HG02588 (cell line): Measurements from ENCODE around the gene SYK.
A peak's percentile ranks its signal among the peaks of the same experiment; 100 is the strongest.

Experiments
- ATAC-seq: cut with Tn5 transposase; IDR thresholded peaks from one replicate; pipeline ENCODE4 v1.9.1; 2021; ENCODE audit warnings: mild to moderate bottlenecking, moderate library complexity; ENCODE audit not compliant: unreplicated experiment

Gene SYK

DNA sequence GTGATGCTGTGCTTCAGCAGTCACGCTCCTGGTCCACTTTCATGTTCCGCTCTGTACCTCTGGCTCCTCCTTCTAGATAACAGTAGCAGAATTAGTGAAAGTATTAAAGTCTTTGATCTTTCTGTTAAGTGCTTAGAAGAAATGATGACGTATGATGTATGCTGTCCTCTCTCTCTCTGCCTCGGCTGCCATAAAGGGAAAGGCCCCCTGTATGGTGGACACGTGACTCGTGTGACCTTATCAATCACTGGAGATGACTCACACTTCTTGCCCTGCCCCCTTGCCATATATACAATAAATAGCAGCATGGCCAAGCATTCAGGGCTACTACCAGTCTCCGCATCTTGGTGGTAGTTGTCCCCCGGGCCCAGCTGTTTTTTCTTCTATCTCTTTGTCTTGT, 100.3 kb downstream of the SYK start:
- ATAC-seq, result no peak

- ATAC-seq, result no peak
Observed at GRCh38 chr9:90903766-90904424, 102.3 kb downstream of the SYK start.

DNA sequence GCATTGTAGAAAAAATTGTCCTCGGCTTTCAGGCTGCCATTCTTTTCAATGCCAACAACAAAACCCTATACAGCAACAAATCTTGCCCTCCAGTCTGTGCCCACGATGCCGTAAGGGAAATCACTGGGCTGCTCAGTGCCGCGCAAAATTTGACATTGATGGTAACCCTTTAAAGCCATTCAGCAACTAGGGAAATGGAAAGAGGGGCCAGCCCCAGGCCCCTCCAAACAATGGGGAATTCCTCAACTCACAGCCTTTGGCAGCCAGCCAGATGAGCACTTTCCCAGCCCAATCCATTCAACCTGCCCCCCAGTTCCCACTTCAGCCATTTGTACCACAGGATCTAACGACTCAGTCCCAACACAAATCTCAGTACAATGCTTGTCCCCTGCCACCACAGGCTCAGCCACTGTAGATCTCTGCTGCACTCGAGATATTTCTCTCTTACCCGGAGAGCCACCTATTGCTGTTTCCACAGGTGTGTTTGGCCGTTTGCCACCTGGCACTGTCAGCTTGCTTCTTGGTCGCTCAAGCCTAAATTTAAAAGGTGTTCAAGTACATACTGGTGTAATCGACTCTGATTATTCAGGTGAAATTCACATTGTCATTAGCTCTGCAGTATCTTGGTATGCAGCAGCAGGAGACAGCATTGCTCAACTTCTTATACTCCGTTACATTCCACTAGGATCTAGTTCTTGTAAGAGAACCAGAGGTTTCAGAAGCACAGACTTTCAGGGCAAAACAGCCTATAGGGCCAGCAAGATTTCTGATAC, 103.3 kb downstream of the SYK start:
- ATAC-seq, result no peak

GRCh38 chr9:90905822-90906221, 104.2 kb downstream of the SYK start:
- no peak for ATAC-seq

DNA sequence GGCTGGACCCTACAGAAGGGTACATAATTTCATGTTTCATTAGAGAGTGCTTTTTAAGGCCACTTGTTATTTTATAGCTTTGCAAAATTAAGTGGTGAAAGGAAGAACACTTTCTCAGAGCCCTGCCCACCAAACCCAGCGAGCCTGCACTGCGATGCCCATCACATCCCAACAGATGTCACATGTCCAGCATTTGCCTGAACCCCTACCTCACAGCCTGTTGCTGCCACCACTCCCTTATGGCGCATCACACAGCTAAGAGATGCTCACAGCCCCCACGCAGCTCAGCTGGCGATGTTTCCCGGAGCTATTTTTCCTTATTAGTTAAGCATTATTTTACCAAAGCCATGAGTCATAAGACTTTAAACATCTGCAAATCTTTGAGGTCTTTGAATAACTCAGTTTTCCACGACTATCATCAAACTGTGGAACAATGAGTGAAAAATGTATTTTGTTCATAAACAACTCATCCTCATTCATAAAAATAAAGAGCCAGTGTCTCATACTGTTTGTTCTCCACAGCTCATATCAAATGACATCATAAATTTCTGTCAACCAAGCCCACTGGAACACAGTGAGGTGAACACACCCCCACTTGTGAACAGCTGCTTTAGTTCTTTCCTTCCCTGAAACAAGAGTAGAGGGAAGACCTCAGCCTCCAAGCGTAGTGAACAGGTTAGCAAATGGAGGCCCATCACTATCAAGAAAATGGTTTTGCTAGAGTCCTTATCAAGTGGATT, 104.9 kb downstream of the SYK start:
- no peak for ATAC-seq

- no peak for ATAC-seq
Observed at GRCh38 chr9:90907056-90907445, 105.4 kb downstream of the SYK start.

DNA sequence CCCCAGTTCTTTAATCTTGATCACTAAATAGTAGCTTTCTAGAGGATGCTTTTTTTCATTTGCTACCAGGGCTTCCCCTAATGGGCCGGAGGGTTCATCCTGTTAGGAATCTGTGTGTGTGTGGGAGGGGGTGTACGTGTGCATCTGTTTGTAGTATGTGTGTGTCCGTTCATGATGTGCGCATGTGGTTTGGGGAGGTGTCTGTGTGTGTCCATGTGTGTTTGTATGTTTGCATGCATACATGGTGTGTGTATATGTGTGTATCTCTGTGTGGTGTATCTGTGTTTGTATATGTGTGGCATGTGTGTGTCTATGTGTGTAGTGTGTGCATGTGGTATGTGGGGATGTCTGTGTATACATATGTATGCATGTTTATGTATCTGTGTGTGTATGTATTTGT, 106.2 kb downstream of the SYK start:
- ATAC-seq, result no peak

DNA sequence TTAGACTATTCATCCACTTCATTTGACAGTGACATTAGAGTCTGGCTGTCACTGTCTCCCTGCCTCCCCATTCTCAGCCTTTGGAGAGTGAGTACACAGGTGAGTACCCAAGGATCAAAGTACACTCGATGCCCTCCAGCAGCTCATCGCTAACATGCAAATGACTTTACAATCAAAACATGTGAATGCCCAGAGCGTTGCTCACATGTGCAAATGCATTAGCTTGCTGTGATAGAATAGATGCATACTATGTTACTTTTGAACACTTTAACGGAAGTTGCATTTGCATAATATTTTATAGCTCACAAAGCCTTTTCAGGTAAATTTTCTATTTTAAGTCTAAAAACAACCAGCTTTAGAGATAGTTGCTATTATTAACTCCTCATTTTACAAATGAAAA, 107.6 kb downstream of the SYK start:
- peak; percentile 58 for ATAC-seq

DNA sequence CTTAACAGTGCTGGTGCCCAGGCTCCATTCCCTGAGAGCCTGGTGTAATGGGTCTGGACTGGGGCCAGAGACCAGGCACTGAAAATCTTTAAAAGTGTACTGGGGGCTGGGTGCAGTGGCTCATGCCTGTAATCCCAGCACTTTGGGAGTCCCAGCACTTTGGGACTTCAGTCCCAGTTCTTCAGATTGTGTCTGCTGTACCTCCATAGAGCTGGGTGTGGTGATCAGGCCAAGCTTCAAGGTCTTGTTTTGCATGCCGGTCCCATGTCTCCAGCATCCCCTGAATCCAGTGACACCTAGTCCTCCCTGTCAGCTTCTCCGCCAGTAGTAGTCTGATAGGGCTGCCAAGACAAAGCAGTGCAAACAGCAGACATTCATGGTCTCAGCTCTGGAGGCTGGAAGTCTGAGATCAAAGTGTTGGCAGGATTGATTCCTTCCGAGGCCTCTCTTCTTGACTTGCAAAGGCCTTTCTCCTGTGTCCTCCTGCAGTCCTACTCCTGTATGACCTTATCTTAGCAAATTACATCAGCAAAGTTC, 108.2 kb downstream of the SYK start:
- no peak for ATAC-seq

- no peak for ATAC-seq
Observed at GRCh38 chr9:90914196-90914595, 112.6 kb downstream of the SYK start.

DNA sequence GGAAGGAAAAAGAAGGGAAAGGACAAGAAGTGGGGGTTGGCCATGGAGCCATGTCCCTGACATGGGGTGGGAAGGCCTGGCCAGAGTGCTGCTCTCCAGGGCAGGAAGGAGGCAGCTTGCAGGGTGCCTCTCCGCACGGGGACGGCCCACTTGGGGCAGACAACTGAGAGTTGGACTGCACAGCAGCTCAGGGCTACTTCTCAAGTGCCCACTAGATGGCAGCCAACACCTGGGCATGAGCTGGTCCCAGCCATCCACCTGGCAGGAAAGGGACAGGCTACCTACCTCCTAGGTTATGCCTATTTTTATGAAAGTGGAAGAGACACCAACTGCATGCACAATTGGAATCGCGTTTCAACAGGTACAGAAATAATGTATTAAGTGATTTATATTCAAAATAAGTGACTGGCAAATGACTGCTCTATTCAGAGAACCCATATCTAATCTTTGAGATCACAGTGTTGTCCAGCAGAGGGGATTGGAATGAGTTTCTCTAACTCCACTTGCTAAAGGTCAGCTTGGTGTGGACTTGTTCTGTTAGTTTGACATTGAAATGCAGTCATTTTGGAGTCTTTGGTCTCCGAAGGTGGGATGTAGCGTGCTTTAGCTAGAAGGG, 113.4 kb downstream of the SYK start:
- peak; percentile 80 for ATAC-seq

- ATAC-seq, result no peak
Observed at GRCh38 chr9:90915693-90916092, 114.1 kb downstream of the SYK start.

DNA sequence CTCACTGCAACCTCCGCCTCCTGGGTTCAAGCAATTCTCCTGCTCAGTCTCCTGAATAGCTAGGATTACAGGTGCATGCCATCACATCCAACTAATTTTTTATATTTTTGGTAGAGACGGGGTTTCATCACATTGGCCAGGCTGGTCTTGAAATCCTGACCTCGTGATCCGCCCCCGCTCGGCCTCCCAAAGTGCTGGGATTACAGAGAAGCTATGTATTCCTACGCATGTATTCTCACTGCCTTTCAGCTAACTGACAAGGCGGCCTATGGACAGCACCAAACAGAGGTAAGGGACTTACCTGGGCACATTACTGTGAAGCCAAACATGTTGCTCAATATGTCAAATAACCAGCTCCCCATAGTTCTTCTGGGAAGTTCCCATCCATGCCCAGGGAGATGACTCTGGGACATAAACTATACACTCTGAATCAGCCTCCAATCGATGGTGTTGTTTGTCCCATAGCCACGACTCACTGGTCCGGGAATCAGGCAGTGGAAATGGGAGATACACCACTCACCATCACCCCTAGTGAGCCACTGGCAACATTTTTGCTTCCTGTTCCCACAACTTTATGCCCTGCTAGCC, 114.6 kb downstream of the SYK start:
- no peak for ATAC-seq

GRCh38 chr9:90919883-90920282, 118.3 kb downstream of the SYK start:
- no peak for ATAC-seq

DNA sequence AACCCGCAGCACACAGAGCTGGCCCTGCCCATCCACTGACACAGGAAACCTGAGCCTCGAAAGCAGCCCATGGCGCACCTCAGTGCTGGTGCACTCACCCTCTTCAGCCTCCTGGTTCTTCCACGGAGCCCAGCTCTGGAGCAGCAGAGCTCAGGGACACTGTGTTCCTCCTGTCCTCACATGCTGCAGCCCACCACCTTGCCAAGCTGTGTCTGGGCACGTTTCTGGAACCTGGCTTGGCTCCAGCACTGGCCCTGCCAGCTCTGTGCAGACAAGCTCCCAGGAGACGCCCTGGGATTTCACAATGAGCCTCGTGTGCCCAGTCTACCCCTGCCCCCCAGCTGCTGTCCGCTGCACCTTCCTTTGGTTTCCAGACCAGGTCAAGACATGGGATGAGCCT, 119.5 kb downstream of the SYK start:
- ATAC-seq, result no peak

DNA sequence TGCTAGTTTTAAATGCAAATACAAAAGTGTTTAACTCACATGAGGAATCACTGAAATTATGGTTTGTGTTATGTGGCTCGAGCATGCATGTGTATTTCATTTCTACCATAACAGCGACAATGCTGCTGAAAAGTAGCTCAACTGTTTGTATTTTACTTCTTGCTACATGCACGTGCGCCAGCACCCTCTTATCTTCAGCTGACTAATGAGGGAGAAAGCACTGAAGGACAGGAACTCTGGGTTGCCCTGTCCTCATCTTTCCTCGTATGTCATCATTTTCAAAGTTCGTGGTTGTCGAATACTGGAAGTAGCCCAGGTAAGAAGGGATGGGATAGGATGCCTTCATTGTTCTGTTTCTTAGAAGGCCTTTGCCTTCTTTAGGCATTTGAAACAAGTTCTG, 120.3 kb downstream of the SYK start:
- ATAC-seq, result no peak

DNA sequence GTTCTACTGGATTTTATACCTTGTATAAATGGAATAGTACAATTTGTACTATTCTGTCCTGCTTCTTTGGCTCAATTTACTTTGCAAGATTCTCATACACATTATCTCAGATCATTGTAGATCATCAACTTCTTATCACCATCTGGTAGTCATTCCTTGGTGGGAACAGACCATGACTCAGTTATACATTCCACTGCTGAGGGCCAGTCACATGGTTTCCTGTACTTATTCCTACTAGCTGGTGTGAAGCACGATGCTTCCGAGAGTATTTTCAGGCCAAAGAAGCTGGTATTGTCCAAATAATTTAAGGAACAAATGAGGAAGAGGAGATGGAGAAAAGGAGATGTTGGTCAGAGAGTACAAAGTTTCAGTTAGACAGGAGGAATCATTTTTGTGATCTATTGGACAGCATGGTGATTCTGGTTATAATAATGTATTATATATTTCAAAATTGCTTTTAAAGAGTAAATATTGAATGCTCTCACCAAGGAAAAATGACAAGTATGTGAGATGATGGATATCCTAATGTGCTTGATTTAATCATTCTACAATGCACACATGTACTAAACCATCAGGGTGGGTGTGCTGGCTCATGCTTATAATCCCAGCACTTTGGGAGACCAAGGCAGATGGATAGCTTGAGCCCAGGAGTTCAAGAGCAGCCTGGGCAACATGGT, 124.1 kb downstream of the SYK start:
- no peak for ATAC-seq

DNA sequence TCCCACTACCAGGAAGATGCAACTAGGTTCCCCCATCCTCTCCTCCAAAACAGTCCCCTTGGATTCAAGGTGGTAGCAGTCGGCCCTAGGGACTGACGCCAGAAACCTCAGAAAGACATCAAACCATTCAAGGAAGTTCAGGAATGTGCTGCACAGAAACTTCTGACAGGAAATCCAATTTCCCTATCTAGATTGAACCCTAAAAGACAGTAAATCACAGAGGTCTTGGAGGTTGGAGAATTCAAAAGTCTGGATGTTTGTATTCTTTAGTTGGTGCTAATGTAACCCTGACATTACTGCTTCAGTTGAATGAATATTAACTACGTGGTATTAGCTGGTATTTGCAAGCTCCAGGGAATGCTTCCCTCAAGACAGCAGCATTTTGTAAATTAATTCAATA, 125.3 kb downstream of the SYK start:
- no peak for ATAC-seq

DNA sequence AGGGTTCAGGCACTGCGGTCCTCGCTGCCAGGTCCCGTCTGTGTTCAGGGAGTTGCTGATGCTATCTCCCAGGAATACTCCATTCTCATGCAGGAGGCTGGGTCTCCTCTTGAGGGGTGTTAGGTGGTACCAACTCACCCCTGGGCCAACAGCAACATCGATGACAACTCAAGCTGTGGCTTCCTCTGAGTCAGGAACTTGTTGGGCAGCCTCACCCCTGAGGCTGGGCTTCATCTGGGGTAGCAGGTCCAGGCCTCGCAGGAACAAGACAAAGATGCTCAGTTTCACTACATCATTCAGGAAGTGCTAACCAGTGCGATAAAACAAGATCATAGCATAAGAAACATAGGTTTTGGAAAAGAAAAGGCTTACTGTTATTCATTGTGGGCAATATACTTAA, 125.9 kb downstream of the SYK start:
- no peak for ATAC-seq

DNA sequence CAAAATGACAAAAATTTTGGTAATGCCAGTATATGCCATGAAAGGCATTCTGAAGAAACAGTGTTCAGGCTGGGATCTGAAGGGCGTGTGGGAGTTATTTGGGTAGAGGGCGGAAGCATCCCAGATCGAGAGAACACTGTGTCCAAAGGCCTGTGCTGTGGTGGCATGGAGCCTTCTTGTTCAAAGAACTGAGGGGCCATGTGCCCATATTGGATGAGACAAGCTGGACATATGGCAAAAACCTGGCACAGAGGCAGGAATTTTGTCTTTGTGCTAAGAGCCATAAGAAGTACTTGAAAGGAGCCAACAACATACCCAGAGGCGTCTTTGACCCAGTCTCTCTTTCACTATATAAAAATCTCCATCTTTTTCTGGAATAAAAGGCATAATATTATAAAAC, 128.0 kb downstream of the SYK start:
- no peak for ATAC-seq
